Activated CD8-positive, alpha-beta T cell treated with anti-CD3 and anti-CD28 coated beads for 36 hours (primary cell): Measurements from ENCODE around the gene CCND1. TPM values are rescaled to one million over a fixed set of nuclear protein-coding genes. Genes with fewer than 3 reads are reported as not detected.

ENCODE experiments used
- ATAC-seq: fragments of 200-7000 bp; cut with Tn5 transposase; one replicate; pipeline ENCODE4 v1.10.0; 2021; ENCODE audit warnings: mild to moderate bottlenecking, moderate library complexity
- CTCF ChIA-PET: fragments of 350-600 bp; sonication (Branson Sonifier 250); formaldehyde crosslinking; loops from one replicate; lab custom pipeline; 2021; ENCODE audit warnings: antibody characterized with exemption; lab: Charles Lee
- POLR2A ChIA-PET: fragments of 350-600 bp; sonication (Branson Sonifier 250); formaldehyde crosslinking; loops from one replicate; lab custom pipeline; 2021; ENCODE audit warnings: antibody characterized with exemption; lab: Charles Lee
- DNase-seq: peaks from one replicate; pipeline ENCODE4 v3.0.0-alpha.2; 2020
- H3K27ac Mint-ChIP-seq: one replicate; pipeline ENCODE4 v1.8.0; 2021; ENCODE audit warnings: mild to moderate bottlenecking, mixed read lengths
- H3K27me3 Mint-ChIP-seq: one replicate; pipeline ENCODE4 v1.8.0; 2021; ENCODE audit warnings: mixed read lengths
- H3K36me3 Mint-ChIP-seq: one replicate; pipeline ENCODE4 v1.8.0; 2021; ENCODE audit warnings: low read depth, mixed read lengths
- H3K4me1 Mint-ChIP-seq: one replicate; pipeline ENCODE4 v1.8.0; 2021; ENCODE audit warnings: low read depth, mixed read lengths
- H3K4me3 Mint-ChIP-seq: one replicate; pipeline ENCODE4 v1.8.0; 2021; ENCODE audit warnings: mild to moderate bottlenecking, moderate library complexity, mixed read lengths
- H3K9me3 Mint-ChIP-seq: one replicate; pipeline ENCODE4 v1.8.0; 2021; ENCODE audit warnings: mixed read lengths
- CTCF ChIP-seq: fragments of 200-600 bp; IDR thresholded peaks from one replicate; pipeline ENCODE4 v1.8.0; 2022; ENCODE audit warnings: antibody characterized with exemption, mild to moderate bottlenecking
- intact Hi-C: fragments of 100-400 bp; cut with micrococcal nuclease; formaldehyde crosslinking; loops from one replicate; pipeline ENCODE4 v1.10.0; 2022
- total RNA-seq, 2 experiments: library from RNA; stranded (reverse); gene quantifications; one replicate each; pipeline ENCODE4 v1.2.3, GENCODE V29; 2021

CCND1 gene
- 1 to 10 TPM; 2.8 to 3.3 TPM for total RNA-seq

DNA sequence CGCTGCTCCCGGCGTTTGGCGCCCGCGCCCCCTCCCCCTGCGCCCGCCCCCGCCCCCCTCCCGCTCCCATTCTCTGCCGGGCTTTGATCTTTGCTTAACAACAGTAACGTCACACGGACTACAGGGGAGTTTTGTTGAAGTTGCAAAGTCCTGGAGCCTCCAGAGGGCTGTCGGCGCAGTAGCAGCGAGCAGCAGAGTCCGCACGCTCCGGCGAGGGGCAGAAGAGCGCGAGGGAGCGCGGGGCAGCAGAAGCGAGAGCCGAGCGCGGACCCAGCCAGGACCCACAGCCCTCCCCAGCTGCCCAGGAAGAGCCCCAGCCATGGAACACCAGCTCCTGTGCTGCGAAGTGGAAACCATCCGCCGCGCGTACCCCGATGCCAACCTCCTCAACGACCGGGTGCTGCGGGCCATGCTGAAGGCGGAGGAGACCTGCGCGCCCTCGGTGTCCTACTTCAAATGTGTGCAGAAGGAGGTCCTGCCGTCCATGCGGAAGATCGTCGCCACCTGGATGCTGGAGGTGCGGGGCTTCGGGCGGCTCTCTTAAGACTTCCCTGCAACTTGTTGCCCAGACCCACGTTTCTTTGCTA, at the start of gene CCND1:
CCND1 (plus strand) TSS at position 162 of the 587 bp plus-strand sequence; CDS start at position 320, 158 bp downstream.
- intact Hi-C loops = loop anchor here (5.0 to 10.0 kb wide), 2 partner anchors 346 to 539 kb away; partner anchors contain the start of gene MYEOV
- H3K36me3 Mint-ChIP-seq = no peaks in the 10 kb centered on the region
- ATAC-seq (peak; percentile 57), DNase-seq (peak; percentile 56)
- peak within 1 kb of the TSS; percentile 69 for H3K4me3 Mint-ChIP-seq
- ChIA-PET POLR2A (interaction anchor here (1.0 to 1.1 kb wide), 2 partner anchors 31 to 397 kb away, joined by 3 read pairs; no protein-coding TSS in a partner anchor), CTCF (no interaction called here)
- H3K27me3 Mint-ChIP-seq = peaks cover 38% of the 10 kb centered on the region
- peaks cover 24% of the 10 kb centered on the region for H3K4me1 Mint-ChIP-seq
- no peak for TF ChIP-seq CTCF
- H3K9me3 Mint-ChIP-seq = no peaks in the 10 kb centered on the region
- no peak within 1 kb of the TSS for H3K27ac Mint-ChIP-seq

- Mint-ChIP-seq H3K27me3 (peaks cover 1% of the 10 kb centered on the region), H3K4me3 (no peak overlapping the region), H3K27ac (no peak overlapping the region), H3K4me1 (no peaks in the 10 kb centered on the region), H3K36me3 (no peaks in the 10 kb centered on the region), H3K9me3 (no peaks in the 10 kb centered on the region)
- no peak for TF ChIP-seq CTCF
- no peak for DNase-seq
- intact Hi-C loops = no loop called here
- CTCF ChIA-PET = no interaction called here
- POLR2A ChIA-PET = no interaction called here
- ATAC-seq = no peak
Observed at GRCh38 chr11:69592986-69593650, 47.8 kb upstream of the CCND1 start.

- ChIA-PET POLR2A (no interaction called here), CTCF (no interaction called here)
- Mint-ChIP-seq H3K9me3 (no peaks in the 10 kb centered on the region), H3K36me3 (no peaks in the 10 kb centered on the region), H3K4me1 (no peaks in the 10 kb centered on the region), H3K4me3 (no peak overlapping the region), H3K27ac (no peak overlapping the region), H3K27me3 (no peaks in the 10 kb centered on the region)
- no peak for ATAC-seq
- intact Hi-C loops = no loop called here
- no peak for TF ChIP-seq CTCF
- DNase-seq = no peak
Observed at GRCh38 chr11:69593851-69594250, 47.1 kb upstream of the CCND1 start.

DNA sequence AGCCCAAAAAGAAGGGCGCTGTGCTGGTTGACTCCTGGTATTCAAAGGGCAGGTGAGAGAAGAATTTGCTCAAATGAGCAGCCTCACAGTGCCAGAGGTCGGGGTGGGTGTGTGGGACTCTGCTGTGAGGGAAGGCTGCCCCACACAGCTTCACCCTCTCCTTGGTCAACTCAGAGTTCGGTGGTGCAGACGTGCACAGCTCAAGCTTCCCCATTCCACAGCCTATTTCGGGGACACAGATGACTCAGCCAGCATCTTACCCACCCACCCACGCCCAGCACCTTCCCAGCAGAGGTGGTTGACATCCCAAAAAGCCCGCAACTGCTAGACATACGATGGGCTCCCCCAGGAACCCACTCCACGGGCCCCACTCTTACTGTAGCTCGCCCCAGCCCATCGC, 46.5 kb upstream of the CCND1 start:
- Mint-ChIP-seq H3K4me3 (no peak overlapping the region), H3K36me3 (no peaks in the 10 kb centered on the region), H3K4me1 (no peaks in the 10 kb centered on the region), H3K27me3 (no peaks in the 10 kb centered on the region), H3K9me3 (no peaks in the 10 kb centered on the region), H3K27ac (no peak overlapping the region)
- ATAC-seq (no peak), DNase-seq (no peak)
- ChIA-PET CTCF (no interaction called here), POLR2A (no interaction called here)
- TF ChIP-seq CTCF = no peak
- intact Hi-C loops = no loop called here
